H1 (cell line): ENCODE measurements around the gene SYK. TPM values are rescaled to one million over a fixed set of nuclear protein-coding genes. Genes with fewer than 3 reads are reported as not detected.

Experiments used
- CTCF ChIA-PET: fragments of 300-600 bp; sonication (Branson Sonifier 250); formaldehyde crosslinking; loops from one replicate; lab custom pipeline; 2021; ENCODE audit not compliant: partially characterized antibody; lab: Charles Lee
- POLR2A ChIA-PET: fragments of 300-600 bp; sonication (Branson Sonifier 250); formaldehyde crosslinking; loops from one replicate; lab custom pipeline; 2021; ENCODE audit warnings: inconsistent platforms; ENCODE audit not compliant: partially characterized antibody; lab: Charles Lee
- DNase-seq, 2 experiments: peaks; one replicate each; pipeline versions ENCODE4 v3.0.0 to v3.0.0-alpha.2; 2010 to 2022; ENCODE audit warnings: low spot score in 2 of 2, low read depth in 1 of 2, mixed read lengths in 1 of 2
- FAIRE-seq: peaks from 2 replicates; lab custom pipeline; 2011; peaks lifted over from hg19 to GRCh38; lab: Jason Lieb, UNC
- H2AFZ ChIP-seq: 2 replicates; pipeline ENCODE4 v1.8.1; 2012; ENCODE audit warnings: low read length, inconsistent platforms
- H2AK5ac ChIP-seq: 2 replicates; pipeline ENCODE4 v1.6.1; 2013; ENCODE audit warnings: low read depth, low read length
- H2BK120ac ChIP-seq: replicated peaks from 2 replicates; pipeline ENCODE3; 2013; ENCODE audit warnings: low read depth, low read length, inconsistent platforms
- H2BK12ac ChIP-seq: 2 replicates; pipeline ENCODE4 v1.6.1; 2013; ENCODE audit warnings: low read depth, low read length
- H2BK15ac ChIP-seq: 2 replicates; pipeline ENCODE4 v1.6.1; 2013; ENCODE audit warnings: low read length
- H2BK20ac ChIP-seq: 2 replicates; pipeline ENCODE4 v1.6.1; 2013; ENCODE audit warnings: low read length
- H2BK5ac ChIP-seq: 2 replicates; pipeline ENCODE4 v1.6.1; 2013; ENCODE audit warnings: low read depth, low read length
- H3K14ac ChIP-seq: 2 replicates; pipeline ENCODE4 v1.6.1; 2013; ENCODE audit warnings: inconsistent platforms; ENCODE audit not compliant: insufficient read length
- H3K18ac ChIP-seq: 2 replicates; pipeline ENCODE4 v1.6.1; 2013; ENCODE audit warnings: low read length; ENCODE audit errors: extremely low read depth
- H3K23ac ChIP-seq: 2 replicates; pipeline ENCODE4 v1.6.1; 2013; ENCODE audit warnings: inconsistent platforms; ENCODE audit not compliant: insufficient read length
- H3K23me2 ChIP-seq: 2 replicates; pipeline ENCODE4 v1.6.1; 2013; ENCODE audit warnings: low read depth, low read length
- H3K27ac ChIP-seq: 2 replicates; pipeline ENCODE4 v1.6.1; 2011; ENCODE audit warnings: low read depth, low read length, inconsistent platforms
- H3K27me3 ChIP-seq, 4 experiments: replicated peaks in 1 of 4; 1 replicate in 1 of 4; 2 replicates in 3 of 4; pipeline versions ENCODE4 v1.6.1 to v1.8.1; 2011 to 2013; ENCODE audit warnings: low read length in 3 of 4, mild to moderate bottlenecking in 3 of 4, inconsistent platforms in 2 of 4, mixed read lengths in 2 of 4, moderate library complexity in 1 of 4; ENCODE audit not compliant: control insufficient read depth in 3 of 4, insufficient read depth in 3 of 4; ENCODE audit errors: extremely low read depth in 1 of 4
- H3K36me3 ChIP-seq, 4 experiments: 2 replicates each; pipeline versions ENCODE4 v1.6.1 to v1.8.1; 2011 to 2013; ENCODE audit warnings: mild to moderate bottlenecking in 4 of 4, low read length in 3 of 4, moderate library complexity in 2 of 4, control low read depth in 1 of 4, inconsistent platforms in 1 of 4; ENCODE audit not compliant: insufficient read depth in 4 of 4, control insufficient read depth in 2 of 4
- H3K4ac ChIP-seq: replicated peaks from 2 replicates; pipeline ENCODE3; 2013; ENCODE audit warnings: low read length, low read depth, mixed read lengths, inconsistent platforms; ENCODE audit not compliant: insufficient read length
- H3K4me1 ChIP-seq, 4 experiments: replicated peaks in 1 of 4; 1 replicate in 1 of 4; 2 replicates in 3 of 4; pipeline versions ENCODE4 v1.6.1 to v1.8.1; 2011 to 2013; ENCODE audit warnings: low read length in 3 of 4, inconsistent platforms in 2 of 4, mixed read lengths in 1 of 4; ENCODE audit not compliant: insufficient read depth in 4 of 4, control insufficient read depth in 3 of 4
- H3K4me2 ChIP-seq, 2 experiments: 2 replicates each; pipeline versions ENCODE4 v1.6.1 to v1.8.1; 2011 to 2013; ENCODE audit warnings: low read depth in 2 of 2, low read length in 2 of 2, control low read depth in 1 of 2, inconsistent platforms in 1 of 2, mild to moderate bottlenecking in 1 of 2; ENCODE audit not compliant: insufficient read depth in 1 of 2
- H3K4me3 ChIP-seq, 4 experiments: fragments of 200-600, 300-600 bp in 1 of 4; sonication (generic), shearing (Covaris generic), sonication (Bioruptor Twin) in 1 of 4; 2 replicates each; pipeline versions ENCODE4 v1.5.1 to v1.8.1; 2011 to 2016; ENCODE audit warnings: low read length in 4 of 4, low read depth in 3 of 4, control low read depth in 2 of 4, inconsistent platforms in 2 of 4, mild to moderate bottlenecking in 2 of 4, mixed read lengths in 1 of 4, moderate library complexity in 1 of 4; ENCODE audit not compliant: insufficient read depth in 2 of 4; ENCODE audit errors: extremely low read depth in 1 of 4
- H3K56ac ChIP-seq: replicated peaks from 2 replicates; pipeline ENCODE3; 2013; ENCODE audit warnings: low read depth, mild to moderate bottlenecking, mixed read lengths, low read length, inconsistent platforms; ENCODE audit not compliant: insufficient read length
- H3K79me1 ChIP-seq: 2 replicates; pipeline ENCODE4 v1.6.1; 2013; ENCODE audit warnings: low read depth, low read length, control low read depth
- H3K79me2 ChIP-seq, 2 experiments: 2 replicates each; pipeline versions ENCODE4 v1.6.1 to v1.8.1; 2012 to 2013; ENCODE audit warnings: low read length in 2 of 2, mild to moderate bottlenecking in 2 of 2, inconsistent platforms in 1 of 2; ENCODE audit not compliant: insufficient read depth in 2 of 2, control insufficient read depth in 1 of 2
- H3K9ac ChIP-seq, 4 experiments: replicated peaks in 1 of 4; 1 replicate in 1 of 4; 2 replicates in 3 of 4; pipeline versions ENCODE4 v1.6.1 to v1.8.1; 2011 to 2013; ENCODE audit warnings: low read depth in 3 of 4, low read length in 3 of 4, control low read depth in 2 of 4, mild to moderate bottlenecking in 2 of 4, moderate library complexity in 2 of 4, inconsistent platforms in 1 of 4; ENCODE audit errors: extremely low read depth in 1 of 4
- H3K9me3 ChIP-seq, 2 experiments: 2 replicates each; pipeline versions ENCODE4 v1.6.1 to v1.8.1; 2012 to 2013; ENCODE audit warnings: mild to moderate bottlenecking in 2 of 2, moderate library complexity in 2 of 2, control low read depth in 1 of 2, inconsistent platforms in 1 of 2, low read depth in 1 of 2, low read length in 1 of 2, mixed read lengths in 1 of 2; ENCODE audit not compliant: insufficient read depth in 2 of 2
- H4K20me1 ChIP-seq, 2 experiments: replicated peaks in 1 of 2; 2 replicates each; pipeline versions ENCODE3 to v1.8.1; 2011 to 2013; ENCODE audit warnings: inconsistent platforms in 2 of 2, low read length in 2 of 2, mild to moderate bottlenecking in 1 of 2; ENCODE audit not compliant: insufficient read depth in 2 of 2, control insufficient read depth in 1 of 2
- H4K5ac ChIP-seq: 2 replicates; pipeline ENCODE4 v1.6.1; 2013; ENCODE audit warnings: low read length, low read depth, mixed read lengths, inconsistent platforms; ENCODE audit not compliant: insufficient read length
- H4K8ac ChIP-seq: 2 replicates; pipeline ENCODE4 v1.8.0; 2013; ENCODE audit warnings: mild to moderate bottlenecking, moderate library complexity, low read length, inconsistent platforms; ENCODE audit not compliant: insufficient read depth; ENCODE audit errors: extremely low read depth
- H4K91ac ChIP-seq: replicated peaks from 2 replicates; pipeline ENCODE3; 2013; ENCODE audit warnings: low read length, mixed read lengths, inconsistent platforms; ENCODE audit not compliant: insufficient read length
- BCL11A ChIP-seq, 2 experiments: IDR thresholded peaks; one replicate each; pipeline ENCODE4 v1.6.1; 2011; ENCODE audit warnings: low read depth in 2 of 2, low read length in 2 of 2, mild to moderate bottlenecking in 2 of 2
- CREB1 ChIP-seq: IDR thresholded peaks from 2 replicates; pipeline ENCODE4 v1.6.1; 2012; ENCODE audit warnings: inconsistent platforms
- EP300 ChIP-seq, 2 experiments: IDR thresholded peaks; 1 replicate in 1 of 2; 2 replicates in 1 of 2; pipeline ENCODE4 v1.6.1; 2011 to 2012; ENCODE audit warnings: low read depth in 2 of 2, low read length in 2 of 2, mild to moderate bottlenecking in 2 of 2, borderline replicate concordance in 1 of 2, inconsistent platforms in 1 of 2, moderate library complexity in 1 of 2
- EZH2 ChIP-seq: fragments of 200-600 bp; sonication (generic); IDR thresholded peaks from 2 replicates; pipeline ENCODE4 v1.7.1; 2012; ENCODE audit warnings: low read depth, mild to moderate bottlenecking, moderate library complexity, low read length, inconsistent platforms; ENCODE audit not compliant: severe bottlenecking
- GTF2F1 ChIP-seq: IDR thresholded peaks from 2 replicates; pipeline ENCODE4 v1.6.1; 2012; ENCODE audit warnings: low read depth, low read length, improper control_type of control experiment, borderline replicate concordance
- HDAC6 ChIP-seq: IDR thresholded peaks from one replicate; pipeline ENCODE4 v1.7.1; 2012; ENCODE audit warnings: low read depth, mild to moderate bottlenecking, inconsistent platforms, low read length, moderate library complexity
- NRF1 ChIP-seq: IDR thresholded peaks from 2 replicates; pipeline ENCODE4 v1.6.1; 2011; ENCODE audit warnings: mild to moderate bottlenecking, low read depth, low read length, improper control_type of control experiment
- RNF2 ChIP-seq: fragments of 200-900, 300-1000 bp; sonication (generic); IDR thresholded peaks from 2 replicates; pipeline ENCODE4 v1.7.1; 2016; ENCODE audit warnings: borderline replicate concordance, low read depth, mild to moderate bottlenecking, antibody characterized with exemption, low read length; ENCODE audit not compliant: poor library complexity, severe bottlenecking; ENCODE audit errors: missing control alignments
- SIN3A ChIP-seq, 2 experiments: IDR thresholded peaks in 1 of 2; conservative IDR thresholded peaks in 1 of 2; 2 replicates each; pipeline ENCODE4 v1.6.1; 2011 to 2012; ENCODE audit warnings: low read length in 2 of 2, improper control_type of control experiment in 1 of 2, low read depth in 1 of 2, mild to moderate bottlenecking in 1 of 2
- SIRT6 ChIP-seq: IDR thresholded peaks from one replicate; pipeline ENCODE4 v1.7.1; 2012; ENCODE audit warnings: low read length, inconsistent platforms
- SIX5 ChIP-seq: IDR thresholded peaks from 2 replicates; pipeline ENCODE4 v1.6.1; 2011; ENCODE audit warnings: mild to moderate bottlenecking, low read depth, low read length
- SP2 ChIP-seq: IDR thresholded peaks from 2 replicates; pipeline ENCODE4 v1.6.1; 2012; ENCODE audit warnings: mild to moderate bottlenecking, low read length, inconsistent platforms
- SUZ12 ChIP-seq: fragments of 200-600 bp; sonication (generic); IDR thresholded peaks from 2 replicates; pipeline ENCODE4 v1.6.1; 2012; ENCODE audit warnings: mild to moderate bottlenecking, inconsistent platforms, low read length, moderate library complexity, mixed read lengths
- TAF7 ChIP-seq: optimal IDR thresholded peaks from 2 replicates; pipeline ENCODE3; 2011; ENCODE audit warnings: low read depth, mild to moderate bottlenecking, inconsistent platforms, low read length, moderate library complexity, borderline replicate concordance
- YY1 ChIP-seq: IDR thresholded peaks from 2 replicates; pipeline ENCODE4 v1.6.1; 2011; ENCODE audit warnings: low read depth, mild to moderate bottlenecking, low read length
- WGBS, 2 experiments: shearing (Covaris generic) in 1 of 2; methylation state at CpG; one replicate each; pipeline versions ENCODE4 v1.1.6 to v1.1.7; 2013 to 2015; ENCODE audit warnings: low lambda C conversion rate in 2 of 2, mixed read lengths in 2 of 2, inconsistent platforms in 1 of 2, low coverage in 1 of 2, missing lambda C conversion rate in 1 of 2; ENCODE audit not compliant: insufficient replicate concordance in 2 of 2, insufficient coverage in 1 of 2, insufficient read length in 1 of 2; ENCODE audit errors: extremely low coverage in 1 of 2, missing lambda C conversion rate in 1 of 2; 5-methylcytosine and 5-hydroxymethylcytosine counted together
- polyA plus RNA-seq, 7 experiments: library from polyadenylated mRNA; depleted of rRNA in 3 of 7; stranded (reverse) in 5 of 7; unstranded in 2 of 7; fragments of >200 nt in 5 of 7; fragments of 200-250 nt in 2 of 7; gene quantifications; 1 replicate in 5 of 7; 2 replicates in 1 of 7; 4 replicates in 1 of 7; pipeline versions ENCODE4 v1.2.1 to v1.2.3, GENCODE V29; 2011 to 2013; ENCODE audit warnings: missing spikeins in 2 of 7, mixed read lengths in 2 of 7
- total RNA-seq: library from RNA; stranded (reverse); fragmentation: NEBNext Ultra II Directional; extraction: Animal tissue kit (Norgen Biotek cat#: 25700); gene quantifications from 2 replicates; pipeline ENCODE4 v1.2.1, GENCODE V29; 2021

Gene SYK
- total and polyA plus RNA-seq, 2 of the 8 experiments (the other 6 are each of a cell fraction or from before 2014, with no cell fraction given), result 1.5 to 4.4 TPM

DNA sequence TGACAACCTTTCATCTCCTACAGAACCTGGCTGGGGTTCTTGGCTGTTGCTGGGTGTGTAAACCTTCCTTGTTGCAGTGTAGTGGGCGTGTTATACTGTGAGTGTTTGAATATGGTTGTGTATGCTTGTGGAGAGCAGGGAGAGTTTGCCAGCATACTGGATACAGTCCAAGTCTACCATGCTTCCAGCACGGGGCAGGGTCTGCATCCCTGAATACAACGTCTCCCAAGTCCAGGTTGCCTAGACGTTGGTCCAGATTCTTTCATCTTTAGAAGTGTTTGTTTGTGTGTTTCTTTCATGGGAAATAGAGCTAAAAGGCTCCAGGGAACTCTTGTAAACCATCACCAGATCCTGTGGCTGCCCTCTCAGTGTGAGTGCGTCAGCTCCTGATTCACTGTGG is 46.4 kb downstream of the SYK start:
- no peaks in the 10 kb centered on the region for H3K9me3 ChIP-seq
- no peak overlapping the region for H3K9ac ChIP-seq
- H3K36me3 ChIP-seq, result no peaks in the 10 kb centered on the region
- H3K27me3 ChIP-seq, result no peaks in the 10 kb centered on the region
- H4K20me1 ChIP-seq, result peaks cover 0 to 5% of the 10 kb centered on the region in 2 experiments
- no peak overlapping the region for H3K18ac ChIP-seq
- CTCF ChIA-PET, result interaction anchor here (2.3 kb wide), 1 partner anchor 10 kb away, joined by 12 read pairs; no protein-coding TSS in a partner anchor
- H3K4me1 ChIP-seq, result no peaks in the 10 kb centered on the region
- DNase-seq (no peak), FAIRE-seq (no peak)
- no peak overlapping the region for H4K5ac ChIP-seq
- no peak overlapping the region for H3K14ac ChIP-seq
- no peak overlapping the region for H4K91ac ChIP-seq
- no peak overlapping the region for H2BK20ac ChIP-seq
- no peak overlapping the region for H2AFZ ChIP-seq
- no peak overlapping the region for H3K4me2 ChIP-seq
- H2AK5ac ChIP-seq, result no peak overlapping the region
- no peak overlapping the region for H3K23ac ChIP-seq
- H4K8ac ChIP-seq, result no peak overlapping the region; the same call in 1 of the 2 replicates
- no peak overlapping the region for H2BK120ac ChIP-seq
- no peak overlapping the region for H2BK12ac ChIP-seq
- H3K79me1 ChIP-seq, result no peaks in the 10 kb centered on the region
- no peak overlapping the region for H3K4me3 ChIP-seq
- POLR2A ChIA-PET, result no interaction called here
- H3K23me2 ChIP-seq, result no peaks in the 10 kb centered on the region
- H3K27ac ChIP-seq, result no peak overlapping the region
- H3K56ac ChIP-seq, result no peak overlapping the region
- H3K4ac ChIP-seq, result no peak overlapping the region
- H2BK5ac ChIP-seq, result no peak overlapping the region
- no peak overlapping the region for H2BK15ac ChIP-seq
- no peaks in the 10 kb centered on the region for H3K79me2 ChIP-seq
- WGBS, 2 experiments, result 93% methylated on average over 5 of the region's 5 CpGs; no CpG with 5 or more reads in 1 of the 2 experiments
- no peak for TF ChIP-seq SIX5
- no peak for TF ChIP-seq EP300 (IDR thresholded peaks at IDR 0.05; ENCODE audit: borderline replicate concordance in 1 of 2, low read depth in 2 of 2, low read length in 2 of 2)
- no peak for TF ChIP-seq NRF1
- TF ChIP-seq EZH2, result no peak
- no peak for TF ChIP-seq BCL11A (IDR thresholded peaks at IDR 0.05; ENCODE audit: low read depth in 2 of 2, low read length in 2 of 2)
- TF ChIP-seq CREB1, result no peak
- no peak for TF ChIP-seq TAF7
- no peak for TF ChIP-seq GTF2F1
- no peak for TF ChIP-seq SIRT6
- TF ChIP-seq YY1, result no peak
- TF ChIP-seq SIN3A (conservative IDR thresholded peaks at IDR 0.05 in 1 of 2, IDR thresholded peaks at IDR 0.05 in 1 of 2; ENCODE audit: low read depth in 1 of 2, low read length in 2 of 2), result no peak
- TF ChIP-seq HDAC6, result no peak
- no peak for TF ChIP-seq SUZ12
- TF ChIP-seq RNF2, result no peak
- TF ChIP-seq SP2, result no peak
